ENCODE results near the gene RXFP1.

Gene RXFP1

DNA sequence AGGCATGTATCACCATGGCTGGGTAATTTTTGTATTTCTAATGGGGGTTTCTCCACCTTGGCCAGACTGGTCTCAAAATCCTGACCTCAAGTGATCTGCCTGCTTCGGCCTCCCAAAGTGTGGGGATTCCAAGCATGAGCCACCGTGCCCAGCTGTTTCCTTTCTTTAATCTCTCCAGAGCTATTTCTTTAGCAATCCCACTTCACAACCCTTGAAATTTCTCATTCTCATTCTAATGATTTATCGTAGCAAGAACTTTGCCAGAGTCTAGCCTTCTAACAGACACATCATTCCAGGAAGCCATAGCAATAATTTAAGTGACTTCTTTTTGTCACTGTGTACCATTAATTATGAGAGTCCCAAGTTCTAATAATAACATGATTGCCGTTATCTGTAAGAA lies 68.6 kb downstream of the RXFP1 start:
- H3K4me2 ChIP-seq (ENCODE audit: low read depth, low read length, poor library complexity, severe bottlenecking): no peak overlapping the region
- no peaks in the 10 kb centered on the region for H3K9me2 ChIP-seq (replicated peaks; ENCODE audit: low read depth, low read length)
- no peaks in the 10 kb centered on the region for H3K9me3 ChIP-seq (ENCODE audit: insufficient read depth, low read depth, low read length)
- no peak overlapping the region for H3K9ac ChIP-seq (ENCODE audit: low read depth, low read length, poor library complexity, severe bottlenecking)
- H2AFZ ChIP-seq (ENCODE audit: low read length): no peak overlapping the region
- no peaks in the 10 kb centered on the region for H3K79me2 ChIP-seq (ENCODE audit: insufficient read depth, low read length)
- H3K4me1 ChIP-seq (ENCODE audit: insufficient read depth, low read length, poor library complexity, severe bottlenecking): no peaks in the 10 kb centered on the region
- TF ChIP-seq CTCF (conservative IDR thresholded peaks at IDR 0.05; ENCODE audit: low read length) (no peak), EZH2phosphoT487 (IDR thresholded peaks at IDR 0.05; ENCODE audit: borderline replicate concordance) (no peak)
- no peaks in the 10 kb centered on the region for H4K20me1 ChIP-seq (ENCODE audit: insufficient read depth, low read length, poor library complexity, severe bottlenecking)
- H3K27me3 ChIP-seq (ENCODE audit: insufficient read depth, low read length, poor library complexity, severe bottlenecking): no peaks in the 10 kb centered on the region
- H3K4me3 ChIP-seq (ENCODE audit: low read length, poor library complexity, severe bottlenecking): no peak overlapping the region
- no peaks in the 10 kb centered on the region for H3F3A ChIP-seq (ENCODE audit: low read depth)
- no peaks in the 10 kb centered on the region for H3K36me3 ChIP-seq (ENCODE audit: insufficient read depth, low read length)

DNA sequence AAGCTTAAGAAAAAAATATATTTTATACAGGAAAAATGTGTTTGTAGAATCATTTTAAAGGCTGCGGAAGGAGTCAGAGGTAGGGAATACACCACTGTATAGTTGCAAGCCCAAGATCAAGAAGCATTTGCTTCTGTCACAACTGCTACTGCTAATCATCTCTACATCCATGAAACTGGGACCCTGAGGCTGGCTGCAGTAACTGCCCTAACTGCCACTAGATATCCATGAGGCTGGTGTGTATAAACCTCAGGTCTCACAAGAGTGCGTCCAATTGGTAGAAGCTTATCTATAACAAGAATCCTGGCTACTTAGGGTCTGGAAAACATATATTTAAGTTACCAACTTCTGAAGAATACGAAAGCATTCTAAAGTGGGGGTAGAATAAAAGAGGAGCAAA lies 69.1 kb downstream of the RXFP1 start:
- TF ChIP-seq CTCF (conservative IDR thresholded peaks at IDR 0.05; ENCODE audit: low read length): no peak
- TF ChIP-seq EZH2phosphoT487 (IDR thresholded peaks at IDR 0.05; ENCODE audit: borderline replicate concordance): no peak
- no peak overlapping the region for H3K9ac ChIP-seq (ENCODE audit: low read depth, low read length, poor library complexity, severe bottlenecking)
- no peaks in the 10 kb centered on the region for H3K9me3 ChIP-seq (ENCODE audit: insufficient read depth, low read depth, low read length)
- H4K20me1 ChIP-seq (ENCODE audit: insufficient read depth, low read length, poor library complexity, severe bottlenecking): no peaks in the 10 kb centered on the region
- no peak overlapping the region for H2AFZ ChIP-seq (ENCODE audit: low read length)
- H3K27me3 ChIP-seq (ENCODE audit: insufficient read depth, low read length, poor library complexity, severe bottlenecking): no peaks in the 10 kb centered on the region
- H3K4me2 ChIP-seq (ENCODE audit: low read depth, low read length, poor library complexity, severe bottlenecking): no peak overlapping the region
- no peaks in the 10 kb centered on the region for H3F3A ChIP-seq (ENCODE audit: low read depth)
- no peaks in the 10 kb centered on the region for H3K9me2 ChIP-seq (replicated peaks; ENCODE audit: low read depth, low read length)
- H3K4me3 ChIP-seq (ENCODE audit: low read length, poor library complexity, severe bottlenecking): no peak overlapping the region
- no peaks in the 10 kb centered on the region for H3K79me2 ChIP-seq (ENCODE audit: insufficient read depth, low read length)
- H3K36me3 ChIP-seq (ENCODE audit: insufficient read depth, low read length): no peaks in the 10 kb centered on the region
- H3K4me1 ChIP-seq (ENCODE audit: insufficient read depth, low read length, poor library complexity, severe bottlenecking): no peaks in the 10 kb centered on the region

DNA sequence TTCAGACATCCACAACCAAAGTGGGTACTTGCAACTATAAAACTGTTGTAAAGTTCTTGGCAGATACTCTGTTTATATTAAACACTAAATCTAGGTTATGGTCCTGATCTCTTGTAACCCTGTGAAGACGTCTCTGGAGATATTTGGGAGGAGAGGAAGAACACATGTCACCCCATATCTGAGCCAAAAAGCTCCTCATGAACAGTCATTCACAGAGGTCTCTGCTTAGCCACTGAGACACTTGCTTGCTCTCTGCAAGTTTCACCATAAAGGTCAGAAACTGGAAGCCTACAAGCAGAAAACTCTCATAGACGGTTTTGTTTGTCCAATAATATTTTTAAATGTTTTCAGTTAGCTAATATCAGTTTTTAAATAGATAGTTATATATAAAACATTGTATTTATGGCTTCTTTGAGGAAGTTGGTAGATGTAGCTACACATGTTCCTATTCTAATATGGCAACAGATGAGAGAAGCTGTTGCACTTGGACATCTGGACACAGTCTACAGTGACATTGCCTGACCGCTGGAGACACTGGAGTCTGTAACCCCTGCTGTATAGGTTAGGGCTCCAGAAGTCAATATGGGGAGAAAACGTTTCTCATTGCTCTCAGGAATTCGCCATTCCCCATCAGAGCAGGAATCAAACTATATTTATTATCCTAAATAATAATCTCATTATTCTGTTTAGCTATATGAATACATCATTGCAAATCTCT lies 76.4 kb downstream of the RXFP1 start:
- no peaks in the 10 kb centered on the region for H3K79me2 ChIP-seq (ENCODE audit: insufficient read depth, low read length)
- H3K9me3 ChIP-seq (ENCODE audit: insufficient read depth, low read depth, low read length): no peaks in the 10 kb centered on the region
- H3K27me3 ChIP-seq (ENCODE audit: insufficient read depth, low read length, poor library complexity, severe bottlenecking): no peaks in the 10 kb centered on the region
- H3K9me2 ChIP-seq (replicated peaks; ENCODE audit: low read depth, low read length): no peaks in the 10 kb centered on the region
- H3K9ac ChIP-seq (ENCODE audit: low read depth, low read length, poor library complexity, severe bottlenecking): no peak overlapping the region
- no peaks in the 10 kb centered on the region for H3F3A ChIP-seq (ENCODE audit: low read depth)
- TF ChIP-seq EZH2phosphoT487 (IDR thresholded peaks at IDR 0.05; ENCODE audit: borderline replicate concordance) (no peak), CTCF (conservative IDR thresholded peaks at IDR 0.05; ENCODE audit: low read length) (no peak)
- no peaks in the 10 kb centered on the region for H3K4me1 ChIP-seq (ENCODE audit: insufficient read depth, low read length, poor library complexity, severe bottlenecking)
- H3K4me2 ChIP-seq (ENCODE audit: low read depth, low read length, poor library complexity, severe bottlenecking): no peak overlapping the region
- H3K4me3 ChIP-seq (ENCODE audit: low read length, poor library complexity, severe bottlenecking): no peak overlapping the region
- no peaks in the 10 kb centered on the region for H3K36me3 ChIP-seq (ENCODE audit: insufficient read depth, low read length)
- no peaks in the 10 kb centered on the region for H4K20me1 ChIP-seq (ENCODE audit: insufficient read depth, low read length, poor library complexity, severe bottlenecking)
- H2AFZ ChIP-seq (ENCODE audit: low read length): no peak overlapping the region

Data from Loucy (cell line).